DND-41 (cell line): ENCODE measurements around the gene HLA-DMB.

Source experiments
- ATAC-seq: fragments of 200-7000 bp; cut with Tn5 transposase; 3 replicates; pipeline ENCODE4 v1.9.1; 2021; ENCODE audit warnings: low read depth; ENCODE audit not compliant: insufficient read depth
- DNase-seq: peaks from one replicate; pipeline ENCODE4 v3.0.0-alpha.2; 2020
- H2AFZ ChIP-seq: 2 replicates; pipeline ENCODE4 v1.6.0; 2012; ENCODE audit warnings: low read depth, low read length
- H3K27ac ChIP-seq: 2 replicates; pipeline ENCODE4 v1.5.1; 2012; ENCODE audit warnings: low read length, inconsistent platforms
- H3K27me3 ChIP-seq: fragments of 200-600 bp; sonication (generic); 2 replicates; pipeline ENCODE4 v1.6.0; 2012; ENCODE audit warnings: low read length, mild to moderate bottlenecking, inconsistent platforms; ENCODE audit not compliant: insufficient read depth, poor library complexity
- H3K36me3 ChIP-seq: 2 replicates; pipeline ENCODE4 v1.5.1; 2012; ENCODE audit warnings: low read length, inconsistent platforms; ENCODE audit not compliant: insufficient read depth
- H3K4me1 ChIP-seq: 2 replicates; pipeline ENCODE4 v1.5.1; 2012; ENCODE audit warnings: mild to moderate bottlenecking, low read length; ENCODE audit not compliant: insufficient read depth
- H3K4me2 ChIP-seq: 2 replicates; pipeline ENCODE4 v1.6.0; 2012; ENCODE audit warnings: mild to moderate bottlenecking, moderate library complexity, low read length, inconsistent platforms; ENCODE audit not compliant: insufficient read depth
- H3K4me3 ChIP-seq, 2 experiments: fragments of 200-600 bp in 1 of 2; shearing (Covaris generic) in 1 of 2; 2 replicates each; pipeline ENCODE4 v1.5.1; 2012 to 2016; ENCODE audit warnings: inconsistent platforms in 2 of 2, low read length in 2 of 2, mild to moderate bottlenecking in 2 of 2, low read depth in 1 of 2, moderate library complexity in 1 of 2
- H3K79me2 ChIP-seq: 2 replicates; pipeline ENCODE4 v1.6.0; 2012; ENCODE audit warnings: low read length, inconsistent platforms; ENCODE audit not compliant: insufficient read depth
- H3K9ac ChIP-seq: 2 replicates; pipeline ENCODE4 v1.6.0; 2012; ENCODE audit warnings: low read depth, mild to moderate bottlenecking, inconsistent platforms, low read length, moderate library complexity
- H3K9me3 ChIP-seq: 2 replicates; pipeline ENCODE4 v1.5.1; 2012; ENCODE audit warnings: low read length, moderate library complexity, mild to moderate bottlenecking, inconsistent platforms; ENCODE audit not compliant: insufficient read depth, severe bottlenecking
- H4K20me1 ChIP-seq: 2 replicates; pipeline ENCODE4 v1.6.0; 2012; ENCODE audit warnings: low read length; ENCODE audit not compliant: insufficient read depth
- EZH2 ChIP-seq: IDR thresholded peaks from 3 replicates; pipeline ENCODE4 v1.6.1; 2012; ENCODE audit warnings: borderline replicate concordance, low read depth, mild to moderate bottlenecking, moderate library complexity, low read length, inconsistent platforms; ENCODE audit not compliant: severe bottlenecking
- TF ChIP-seq, protein P1 (sequence below): IDR thresholded peaks from 2 replicates; pipeline ENCODE4 v1.5.1; 2012; ENCODE audit warnings: borderline replicate concordance, low read length, moderate library complexity, mild to moderate bottlenecking; ENCODE audit not compliant: poor library complexity, severe bottlenecking; ENCODE audit errors: extremely low read depth

HLA-DMB gene

DNA sequence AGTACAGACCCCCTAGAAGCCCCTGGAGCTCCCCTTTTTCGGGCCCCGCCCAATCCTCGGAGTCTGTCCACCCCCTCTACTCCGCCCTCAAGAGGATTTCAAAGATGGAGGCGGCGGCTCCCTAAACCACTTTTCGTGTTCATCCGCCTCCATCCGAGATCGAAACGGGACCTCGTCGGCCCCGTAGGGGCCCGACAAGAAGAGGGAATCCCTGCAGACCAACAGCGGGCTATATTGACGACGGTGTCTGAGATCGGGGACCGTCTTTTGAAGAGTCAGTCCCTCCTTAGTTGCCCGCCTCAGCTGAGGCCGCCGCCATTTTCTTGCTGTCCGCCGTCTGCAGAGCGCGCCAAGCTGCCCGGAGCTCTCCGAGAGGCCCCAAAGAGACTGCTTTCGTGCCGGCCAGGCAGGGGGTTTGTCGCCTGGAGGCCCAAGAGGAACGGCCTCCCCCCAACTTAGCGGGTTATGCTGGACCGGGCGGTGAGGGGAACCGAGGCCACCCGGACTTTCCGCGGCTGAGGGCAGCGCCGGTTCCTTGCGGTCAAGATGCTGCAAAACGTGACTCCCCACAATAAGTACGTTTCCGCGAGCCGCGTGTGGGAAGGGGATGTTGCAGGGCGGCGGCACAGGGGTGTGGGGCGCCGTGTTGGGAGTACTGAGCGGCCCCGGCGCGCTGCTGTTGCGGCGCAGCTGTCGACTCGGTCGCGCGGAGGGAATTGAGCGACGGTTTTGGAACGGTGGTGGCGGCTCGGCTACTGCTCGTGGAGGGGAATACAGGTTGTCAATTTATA, 31.7 kb upstream of the HLA-DMB start:
- TF ChIP-seq, protein P1, sequence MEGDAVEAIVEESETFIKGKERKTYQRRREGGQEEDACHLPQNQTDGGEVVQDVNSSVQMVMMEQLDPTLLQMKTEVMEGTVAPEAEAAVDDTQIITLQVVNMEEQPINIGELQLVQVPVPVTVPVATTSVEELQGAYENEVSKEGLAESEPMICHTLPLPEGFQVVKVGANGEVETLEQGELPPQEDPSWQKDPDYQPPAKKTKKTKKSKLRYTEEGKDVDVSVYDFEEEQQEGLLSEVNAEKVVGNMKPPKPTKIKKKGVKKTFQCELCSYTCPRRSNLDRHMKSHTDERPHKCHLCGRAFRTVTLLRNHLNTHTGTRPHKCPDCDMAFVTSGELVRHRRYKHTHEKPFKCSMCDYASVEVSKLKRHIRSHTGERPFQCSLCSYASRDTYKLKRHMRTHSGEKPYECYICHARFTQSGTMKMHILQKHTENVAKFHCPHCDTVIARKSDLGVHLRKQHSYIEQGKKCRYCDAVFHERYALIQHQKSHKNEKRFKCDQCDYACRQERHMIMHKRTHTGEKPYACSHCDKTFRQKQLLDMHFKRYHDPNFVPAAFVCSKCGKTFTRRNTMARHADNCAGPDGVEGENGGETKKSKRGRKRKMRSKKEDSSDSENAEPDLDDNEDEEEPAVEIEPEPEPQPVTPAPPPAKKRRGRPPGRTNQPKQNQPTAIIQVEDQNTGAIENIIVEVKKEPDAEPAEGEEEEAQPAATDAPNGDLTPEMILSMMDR = no peak
- no peak for TF ChIP-seq EZH2
- no peak for DNase-seq
- Histone ChIP-seq H3K9ac (peak overlapping the region; percentile 88), H2AFZ (no peak overlapping the region), H3K36me3 (peaks cover 67% of the 10 kb centered on the region), H3K27ac (peak overlapping the region; percentile 86), H3K4me3 (peak overlapping the region; percentile 46 to 84), H3K27me3 (no peaks in the 10 kb centered on the region), H3K79me2 (peaks cover 91% of the 10 kb centered on the region), H3K4me1 (peaks cover 40% of the 10 kb centered on the region), H4K20me1 (peaks cover 54% of the 10 kb centered on the region), H3K9me3 (no peaks in the 10 kb centered on the region), H3K4me2 (peak overlapping the region; percentile 82)
- no peak; the same call in 2 of the 3 replicates for ATAC-seq

DNA sequence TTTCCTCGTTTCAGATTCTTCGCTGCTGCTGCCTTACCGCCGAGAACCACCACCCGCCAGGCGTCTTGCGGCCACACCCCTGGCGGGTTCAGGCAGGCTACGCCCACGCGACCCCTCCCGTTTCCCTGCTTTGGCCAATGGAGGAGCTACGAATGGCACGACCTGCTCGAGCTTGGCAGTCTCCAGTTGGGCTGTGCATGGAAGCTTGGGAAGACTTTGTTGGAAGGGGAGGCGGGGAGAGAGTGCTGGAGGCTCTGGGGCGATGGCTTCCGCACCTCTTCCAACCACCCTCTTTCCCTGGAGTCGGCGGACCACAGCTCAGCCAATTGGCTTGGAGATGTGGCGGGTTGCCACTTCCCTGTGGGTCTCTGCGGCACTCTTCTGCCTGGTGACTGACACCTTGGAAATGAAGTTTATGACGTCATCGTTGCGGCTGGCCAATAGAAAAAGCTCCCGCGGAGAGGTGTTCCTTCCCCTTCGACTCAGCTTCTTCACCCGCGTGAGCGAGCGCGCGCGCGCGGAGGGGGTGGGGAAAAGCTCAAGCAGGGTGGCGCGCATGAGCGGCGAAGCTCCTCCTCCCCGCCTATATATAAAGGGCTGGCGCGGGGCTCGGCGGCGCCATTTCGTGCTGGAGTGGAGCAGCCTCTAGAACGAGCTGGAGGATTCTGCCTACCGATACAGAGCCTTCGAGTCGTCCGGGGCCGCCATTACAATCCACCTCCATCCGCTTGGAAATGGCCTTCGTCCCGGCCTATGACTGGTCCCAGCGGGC, 30.9 kb upstream of the HLA-DMB start:
- H3K4me3 ChIP-seq = peak overlapping the region; percentile 53 to 84
- H3K4me2 ChIP-seq = peak overlapping the region; percentile 82
- H3K27ac ChIP-seq = peak overlapping the region; percentile 96
- H4K20me1 ChIP-seq = peaks cover 46% of the 10 kb centered on the region
- peaks cover 91% of the 10 kb centered on the region for H3K79me2 ChIP-seq
- DNase-seq (peak; percentile 100), ATAC-seq (peak; percentile 69)
- H2AFZ ChIP-seq = no peak overlapping the region
- peak overlapping the region; percentile 89 for H3K9ac ChIP-seq
- peaks cover 41% of the 10 kb centered on the region for H3K4me1 ChIP-seq
- H3K36me3 ChIP-seq = peaks cover 59% of the 10 kb centered on the region
- TF ChIP-seq EZH2 = no peak
- TF ChIP-seq, protein P1 = peak; percentile 2
- no peaks in the 10 kb centered on the region for H3K9me3 ChIP-seq
- no peaks in the 10 kb centered on the region for H3K27me3 ChIP-seq

DNA sequence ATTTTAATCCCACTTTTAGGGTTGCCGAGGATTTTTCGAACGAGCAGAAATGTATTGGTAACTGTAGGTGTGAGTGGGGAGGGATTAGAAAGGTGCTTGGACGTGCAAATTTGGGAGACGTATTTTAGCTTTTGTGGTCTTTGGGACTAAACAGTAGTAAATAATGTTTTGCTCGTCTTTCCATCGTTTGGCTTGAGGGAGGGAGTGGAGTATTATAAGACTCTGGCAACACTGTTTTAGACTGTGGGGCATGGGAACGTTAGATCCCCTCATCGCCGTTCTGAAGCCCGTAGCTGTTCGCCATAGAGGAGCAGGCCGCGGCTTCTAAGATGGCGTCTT, 30.4 kb upstream of the HLA-DMB start:
- H3K4me2 ChIP-seq = peak overlapping the region; percentile 59
- peak overlapping the region; percentile 96 for H3K27ac ChIP-seq
- peak overlapping the region; percentile 53 to 62 for H3K4me3 ChIP-seq
- H4K20me1 ChIP-seq = peaks cover 40% of the 10 kb centered on the region
- peaks cover 54% of the 10 kb centered on the region for H3K36me3 ChIP-seq
- peaks cover 91% of the 10 kb centered on the region for H3K79me2 ChIP-seq
- H3K4me1 ChIP-seq = peaks cover 41% of the 10 kb centered on the region
- H2AFZ ChIP-seq = no peak overlapping the region
- ATAC-seq (no peak), DNase-seq (no peak)
- TF ChIP-seq, protein P1 = no peak
- no peak for TF ChIP-seq EZH2
- H3K9ac ChIP-seq = peak overlapping the region; percentile 89
- H3K27me3 ChIP-seq = no peaks in the 10 kb centered on the region
- H3K9me3 ChIP-seq = no peaks in the 10 kb centered on the region
